NCI-H2196 treated with DMSO at 0.1 percent for 48 hours (cell line): ENCODE measurements around the gene TWF2.

ENCODE experiments used
- DNase-seq: peaks from one replicate; lab custom pipeline; 2025; ENCODE audit not compliant: unreplicated experiment; lab: John Stamatoyannopoulos, UW

Gene TWF2

GRCh38 chr3:52184690-52185089, 54.3 kb downstream of the TWF2 start:
- no peak for DNase-seq

GRCh38 chr3:52183786-52184445, 55.0 kb downstream of the TWF2 start:
- no peak for DNase-seq

DNA sequence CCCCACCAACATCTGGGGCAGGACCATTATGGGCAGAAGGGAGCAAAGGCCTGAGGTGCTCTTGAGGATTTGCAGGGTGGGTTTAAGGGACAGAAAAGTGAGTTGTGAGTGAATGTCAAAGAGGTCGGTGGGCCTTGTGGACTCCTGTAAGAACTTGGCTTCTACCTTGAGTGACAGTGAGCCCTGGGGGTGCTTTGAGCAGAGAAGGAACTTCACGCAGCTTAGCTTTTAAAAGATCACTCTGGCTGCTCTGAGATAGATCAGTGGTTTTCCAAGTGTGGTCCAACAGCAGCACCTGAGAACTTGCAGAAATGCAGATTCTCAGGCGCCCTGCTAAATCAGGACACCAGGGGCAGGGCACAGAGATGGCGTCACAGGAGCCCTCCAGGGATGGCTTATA, 56.3 kb downstream of the TWF2 start:
- no peak for DNase-seq

- no peak for DNase-seq
These were observed 56.8 kb downstream of the TWF2 start for GRCh38 chr3:52182196-52182595.

GRCh38 chr3:52181543-52181942, 57.4 kb downstream of the TWF2 start:
- no peak for DNase-seq
